Activated CD8-positive, alpha-beta T cell treated with anti-CD3 and anti-CD28 coated beads for 36 hours (primary cell): ENCODE data around the gene OAS2. TPM values are rescaled to one million over a fixed set of nuclear protein-coding genes. Genes with fewer than 3 reads are reported as not detected.

Experiments used
- ATAC-seq: fragments of 200-7000 bp; cut with Tn5 transposase; one replicate; pipeline ENCODE4 v1.10.0; 2021; ENCODE audit warnings: mild to moderate bottlenecking, moderate library complexity
- CTCF ChIA-PET: fragments of 350-600 bp; sonication (Branson Sonifier 250); formaldehyde crosslinking; loops from one replicate; lab custom pipeline; 2021; ENCODE audit warnings: antibody characterized with exemption; lab: Charles Lee
- POLR2A ChIA-PET: fragments of 350-600 bp; sonication (Branson Sonifier 250); formaldehyde crosslinking; loops from one replicate; lab custom pipeline; 2021; ENCODE audit warnings: antibody characterized with exemption; lab: Charles Lee
- DNase-seq: peaks from one replicate; pipeline ENCODE4 v3.0.0-alpha.2; 2020
- H3K27ac Mint-ChIP-seq: one replicate; pipeline ENCODE4 v1.8.0; 2021; ENCODE audit warnings: mild to moderate bottlenecking, mixed read lengths
- H3K27me3 Mint-ChIP-seq: one replicate; pipeline ENCODE4 v1.8.0; 2021; ENCODE audit warnings: mixed read lengths
- H3K36me3 Mint-ChIP-seq: one replicate; pipeline ENCODE4 v1.8.0; 2021; ENCODE audit warnings: low read depth, mixed read lengths
- H3K4me1 Mint-ChIP-seq: one replicate; pipeline ENCODE4 v1.8.0; 2021; ENCODE audit warnings: low read depth, mixed read lengths
- H3K4me3 Mint-ChIP-seq: one replicate; pipeline ENCODE4 v1.8.0; 2021; ENCODE audit warnings: mild to moderate bottlenecking, moderate library complexity, mixed read lengths
- H3K9me3 Mint-ChIP-seq: one replicate; pipeline ENCODE4 v1.8.0; 2021; ENCODE audit warnings: mixed read lengths
- CTCF ChIP-seq: fragments of 200-600 bp; IDR thresholded peaks from one replicate; pipeline ENCODE4 v1.8.0; 2022; ENCODE audit warnings: antibody characterized with exemption, mild to moderate bottlenecking
- intact Hi-C: fragments of 100-400 bp; cut with micrococcal nuclease; formaldehyde crosslinking; loops from one replicate; pipeline ENCODE4 v1.10.0; 2022
- total RNA-seq, 2 experiments: library from RNA; stranded (reverse); gene quantifications; one replicate each; pipeline ENCODE4 v1.2.3, GENCODE V29; 2021

OAS2 gene
- total RNA-seq, 2 experiments from 2014 or later, result 95.7 to 104 TPM

- H3K9me3 Mint-ChIP-seq, result no peaks in the 10 kb centered on the region
- ChIA-PET POLR2A (interaction anchor here (1.1 to 5.6 kb wide), 2 partner anchors 9 to 13 kb away, joined by 3 to 32 read pairs; partner anchors contain the start of gene OAS2), CTCF (no interaction called here)
- intact Hi-C loops, result no loop called here
- no peak overlapping the region for H3K4me3 Mint-ChIP-seq
- no peaks in the 10 kb centered on the region for H3K4me1 Mint-ChIP-seq
- H3K27ac Mint-ChIP-seq, result no peak overlapping the region
- TF ChIP-seq CTCF, result no peak
- ATAC-seq, result no peak
- H3K27me3 Mint-ChIP-seq, result no peaks in the 10 kb centered on the region
- DNase-seq, result no peak
- peaks cover 37% of the 10 kb centered on the region for H3K36me3 Mint-ChIP-seq
Observed at GRCh38 chr12:112965643-112966042, 12.7 kb upstream of the OAS2 start.

GRCh38 chr12:112967306-112967705 is 11.0 kb upstream of the OAS2 start:
- Mint-ChIP-seq H3K36me3 (peaks cover 21% of the 10 kb centered on the region), H3K9me3 (no peaks in the 10 kb centered on the region), H3K4me1 (no peaks in the 10 kb centered on the region), H3K27ac (no peak overlapping the region), H3K27me3 (no peaks in the 10 kb centered on the region), H3K4me3 (no peak overlapping the region)
- no peak for DNase-seq
- no peak for ATAC-seq
- intact Hi-C loops, result no loop called here
- TF ChIP-seq CTCF, result no peak
- CTCF ChIA-PET, result no interaction called here
- POLR2A ChIA-PET, result interaction anchor here (0.6 to 5.6 kb wide), 2 partner anchors 11 to 338 kb away, joined by 4 to 32 read pairs; partner anchors contain the start of gene OAS2

- Mint-ChIP-seq H3K9me3 (no peaks in the 10 kb centered on the region), H3K27me3 (no peaks in the 10 kb centered on the region), H3K36me3 (peaks cover 16% of the 10 kb centered on the region), H3K27ac (no peak overlapping the region), H3K4me3 (no peak overlapping the region), H3K4me1 (no peaks in the 10 kb centered on the region)
- DNase-seq (no peak), ATAC-seq (no peak)
- CTCF ChIA-PET, result no interaction called here
- intact Hi-C loops, result no loop called here
- POLR2A ChIA-PET, result interaction anchor here (5.6 kb wide), 1 partner anchor 11 kb away, joined by 32 read pairs; the partner anchor contains the start of gene OAS2
- no peak for TF ChIP-seq CTCF
Observed at GRCh38 chr12:112967858-112968257, 10.5 kb upstream of the OAS2 start.

- Mint-ChIP-seq H3K36me3 (peaks cover 9% of the 10 kb centered on the region), H3K4me3 (no peak overlapping the region), H3K4me1 (no peaks in the 10 kb centered on the region), H3K9me3 (no peaks in the 10 kb centered on the region), H3K27ac (no peak overlapping the region), H3K27me3 (no peaks in the 10 kb centered on the region)
- ATAC-seq, result no peak
- no peak for TF ChIP-seq CTCF
- ChIA-PET POLR2A (no interaction called here), CTCF (no interaction called here)
- DNase-seq, result no peak
- intact Hi-C loops, result no loop called here
Observed at GRCh38 chr12:112969547-112970306, 8.6 kb upstream of the OAS2 start.

- DNase-seq (no peak), ATAC-seq (no peak)
- Mint-ChIP-seq H3K36me3 (peaks cover 9% of the 10 kb centered on the region), H3K9me3 (no peaks in the 10 kb centered on the region), H3K4me1 (no peaks in the 10 kb centered on the region), H3K4me3 (no peak overlapping the region), H3K27ac (no peak overlapping the region), H3K27me3 (no peaks in the 10 kb centered on the region)
- intact Hi-C loops, result no loop called here
- ChIA-PET POLR2A (no interaction called here), CTCF (no interaction called here)
- TF ChIP-seq CTCF, result no peak
Observed at GRCh38 chr12:112970391-112970790, 7.9 kb upstream of the OAS2 start.
